ENCODE results near the gene IDI2.
"Not testable (repeated sequence)": the region's sequence is repeated elsewhere in the genome, so short reads cannot be mapped to it uniquely, and the experiment has no call there.

Gene IDI2

GRCh38 chr10:1047937-1048336 lies 22.3 kb upstream of the IDI2 start:
- DNase-seq (ENCODE audit: low spot score) = no peak

GRCh38 chr10:1045415-1045814 lies 19.8 kb upstream of the IDI2 start:
- DNase-seq (ENCODE audit: low spot score) = no peak

GRCh38 chr10:1044964-1045363 lies 19.3 kb upstream of the IDI2 start:
- no peak for DNase-seq (ENCODE audit: low spot score)

- no peak for DNase-seq (ENCODE audit: low spot score)
Measured at GRCh38 chr10:1044146-1044545, 18.5 kb upstream of the IDI2 start.

- peak; percentile 61 for DNase-seq (ENCODE audit: low spot score)
Measured at GRCh38 chr10:1043532-1043995, 17.9 kb upstream of the IDI2 start.

- no peak for DNase-seq (ENCODE audit: low spot score)
Measured at GRCh38 chr10:1041514-1041913, 15.9 kb upstream of the IDI2 start.

GRCh38 chr10:1040133-1040532 lies 14.5 kb upstream of the IDI2 start:
- no peak for DNase-seq (ENCODE audit: low spot score)

GRCh38 chr10:1038769-1039168 lies 13.1 kb upstream of the IDI2 start:
- DNase-seq (ENCODE audit: low spot score) = not testable (repeated sequence)

GRCh38 chr10:1037098-1037497 lies 11.4 kb upstream of the IDI2 start:
- DNase-seq (ENCODE audit: low spot score) = peak; percentile 61

- no peak for DNase-seq (ENCODE audit: low spot score)
Measured at GRCh38 chr10:1036341-1036791, 10.7 kb upstream of the IDI2 start.

- DNase-seq (ENCODE audit: low spot score) = peak; percentile 80
Measured at GRCh38 chr10:1035201-1035600, 9.5 kb upstream of the IDI2 start.

- DNase-seq (ENCODE audit: low spot score) = peak; percentile 78
Measured at GRCh38 chr10:1034758-1035157, 9.1 kb upstream of the IDI2 start.

- no peak for DNase-seq (ENCODE audit: low spot score)
Measured at GRCh38 chr10:1033601-1034000, 7.9 kb upstream of the IDI2 start.

- DNase-seq (ENCODE audit: low spot score) = no peak
Measured at GRCh38 chr10:1029838-1030237, 4.2 kb upstream of the IDI2 start.

GRCh38 chr10:1026578-1026977 lies 919 bp upstream of the IDI2 start:
- no peak for DNase-seq (ENCODE audit: low spot score)

- no peak for DNase-seq (ENCODE audit: low spot score)
Measured at GRCh38 chr10:1024103-1024502, 1.6 kb downstream of the IDI2 start.

- DNase-seq (ENCODE audit: low spot score) = peak; percentile 79
Measured at GRCh38 chr10:1022413-1022812, 3.2 kb downstream of the IDI2 start.

- DNase-seq (ENCODE audit: low spot score) = no peak
Measured at GRCh38 chr10:1020958-1021357, 4.7 kb downstream of the IDI2 start.

GRCh38 chr10:1020460-1020859 lies 5.2 kb downstream of the IDI2 start:
- DNase-seq (ENCODE audit: low spot score) = no peak

- DNase-seq (ENCODE audit: low spot score) = no peak
Measured at GRCh38 chr10:1019362-1019761, 6.3 kb downstream of the IDI2 start.

- DNase-seq (ENCODE audit: low spot score) = no peak
Measured at GRCh38 chr10:1015688-1016087, 10.0 kb downstream of the IDI2 start.

GRCh38 chr10:1011696-1012095 lies 14.0 kb downstream of the IDI2 start:
- DNase-seq (ENCODE audit: low spot score) = no peak

- no peak for DNase-seq (ENCODE audit: low spot score)
Measured at GRCh38 chr10:1010703-1011102, 15.0 kb downstream of the IDI2 start.

GRCh38 chr10:1009947-1010346 lies 15.7 kb downstream of the IDI2 start:
- not testable (repeated sequence) for DNase-seq (ENCODE audit: low spot score)

GRCh38 chr10:1009071-1009494 lies 16.6 kb downstream of the IDI2 start:
- no peak for DNase-seq (ENCODE audit: low spot score)
